Ovary (tissue), 9 donors: Measurements from ENCODE around the gene PXN. TPM values are rescaled to one million over a fixed set of nuclear protein-coding genes. Genes with fewer than 3 reads are reported as not detected.

Experiments
- DNase-seq, 5 donors: peaks; one replicate each; pipeline ENCODE4 v3.0.0-alpha.2; 2019 to 2020
- H3K27ac ChIP-seq, 2 donors: fragments of 200-600 bp; one replicate each; pipeline versions ENCODE4 v1.5.1 to v1.8.0; 2019 to 2022
- H3K27me3 ChIP-seq: fragments of 200-600 bp; one replicate; pipeline ENCODE4 v1.8.0; 2022
- H3K36me3 ChIP-seq: fragments of 200-600 bp; sonication (generic); one replicate; pipeline ENCODE4 v1.5.1; 2019
- H3K4me1 ChIP-seq: one replicate; pipeline ENCODE4 v1.8.1; 2013; ENCODE audit warnings: mild to moderate bottlenecking, moderate library complexity; ENCODE audit not compliant: insufficient read depth
- H3K4me3 ChIP-seq: fragments of 200-600 bp; sonication (generic); one replicate; pipeline ENCODE4 v1.5.1; 2017
- H3K9me3 ChIP-seq, 2 donors: fragments of 200-600 bp in 1 of 2; sonication (generic) in 1 of 2; one replicate each; pipeline versions ENCODE4 v1.5.1 to v1.8.1; 2013 to 2019; ENCODE audit warnings: mild to moderate bottlenecking in 1 of 2, moderate library complexity in 1 of 2
- CTCF ChIP-seq, 3 donors: fragments of 450-650 bp in 2 of 3; fragments of 200-600 bp in 1 of 3; IDR thresholded peaks; one replicate each; pipeline versions ENCODE4 v1.5.1 to v1.8.0; 2016 to 2022; ENCODE audit warnings: antibody characterized with exemption in 3 of 3, mild to moderate bottlenecking in 1 of 3
- EP300 ChIP-seq: sonication (generic); formaldehyde crosslinking; IDR thresholded peaks from one replicate; pipeline ENCODE4 v1.6.1; 2017; ENCODE audit warnings: antibody characterized with exemption
- POLR2A ChIP-seq: fragments of 450-650 bp; IDR thresholded peaks from one replicate; pipeline ENCODE4 v1.6.1; 2017; ENCODE audit warnings: antibody characterized with exemption, mild to moderate bottlenecking, moderate library complexity
- WGBS, 3 donors: extraction: QIAGEN DNeasy Blood & Tissue Kit in 1 of 3; methylation state at CpG; one replicate each; pipeline versions ENCODE4 v1.1.5 to v1.1.7; 2013 to 2017; 5-methylcytosine and 5-hydroxymethylcytosine counted together
- intact Hi-C, 4 donors: fragments of 100-400 bp; cut with DNase I; formaldehyde crosslinking; loops; one replicate each; pipeline versions ENCODE4 v1.11.0 to v1.15.1; 2022 to 2023
- polyA plus RNA-seq, 2 donors: library from polyadenylated mRNA; stranded (reverse); fragments of 200-250 nt in 1 of 2; fragments of 350-450 nt in 1 of 2; fragmentation: Illumina TruSeq in 1 of 2; extraction: RNeasy Lipid Tissue Mini Kit (QIAGEN cat#74804) in 1 of 2; gene quantifications; one replicate each; pipeline ENCODE4 v1.2.3, GENCODE V29; 2013 to 2014
- total RNA-seq, 7 donors: library from RNA; depleted of rRNA in 2 of 7; stranded (reverse); fragments of >200 nt in 2 of 7; fragmentation: NEBNext Ultra II Directional in 3 of 7; extraction: Animal tissue kit (Norgen Biotek cat#: 25700) in 3 of 7; gene quantifications; one replicate each; pipeline versions ENCODE4 v1.1.0 to v1.2.4, GENCODE V29; 2016 to 2023
- donor health status: DM: no; HTN: no; CAD: no; lungs with moderate emphysema.
- donor health status: DM: no; HTN: no; CAD: no.
- donor health status: Bipolar disorder and iron deficiency.
- donor health status: DM: yes; HTN: yes; CAD: no.
- donor health status: DM: no; HTN: no; CAD: no.
- donor health status: DM: yes; HTN: yes; CAD: no.

The PXN gene
- total and polyA plus RNA-seq, 9 donors: 25.0 to 78.0 (median 44.7) TPM

GRCh38 chr12:120168337-120168736 is 97.2 kb downstream of the PXN start:
- TF ChIP-seq POLR2A (no peak), CTCF (IDR thresholded peaks at IDR 0.05) (no peak), EP300 (no peak)
- WGBS, 3 donors: 91 to 97% (median 95%) methylated on average over 4 of the region's 4 CpGs
- no peaks in the 10 kb centered on the region for H3K27me3 ChIP-seq
- H3K27ac ChIP-seq: no peak overlapping the region
- H3K4me3 ChIP-seq: no peak overlapping the region
- intact Hi-C loops: no loop called here
- H3K36me3 ChIP-seq: no peaks in the 10 kb centered on the region
- no peaks in the 10 kb centered on the region for H3K4me1 ChIP-seq
- H3K9me3 ChIP-seq: no peaks in the 10 kb centered on the region
- no peak for DNase-seq

- 79 to 85% (median 81%) methylated on average over 6 of the region's 6 CpGs for WGBS, 3 donors
These were observed 97.9 kb downstream of the PXN start for GRCh38 chr12:120167529-120168095.

GRCh38 chr12:120164293-120164692 is 101.2 kb downstream of the PXN start:
- H3K27me3 ChIP-seq: no peaks in the 10 kb centered on the region
- intact Hi-C loops: no loop called here
- no peaks in the 10 kb centered on the region for H3K9me3 ChIP-seq
- 85 to 87% (median 87%) methylated on average over 11 of the region's 11 CpGs for WGBS, 3 donors
- H3K36me3 ChIP-seq: no peaks in the 10 kb centered on the region
- no peak overlapping the region for H3K27ac ChIP-seq
- TF ChIP-seq CTCF (IDR thresholded peaks at IDR 0.05): no peak
- TF ChIP-seq POLR2A: no peak
- TF ChIP-seq EP300: no peak
- DNase-seq: no peak
- H3K4me3 ChIP-seq: no peak overlapping the region
- H3K4me1 ChIP-seq: no peaks in the 10 kb centered on the region

More at GRCh38 chr12:120167529-120168095, 97.9 kb downstream of the PXN start:
- Histone ChIP-seq H3K9me3 (no peaks in the 10 kb centered on the region), H3K27me3 (no peaks in the 10 kb centered on the region), H3K4me3 (no peak overlapping the region), H3K4me1 (no peaks in the 10 kb centered on the region), H3K36me3 (no peaks in the 10 kb centered on the region), H3K27ac (no peak overlapping the region)
- intact Hi-C loops: no loop called here
- no peak for TF ChIP-seq EP300
- no peak for TF ChIP-seq CTCF (IDR thresholded peaks at IDR 0.05)
- no peak for DNase-seq

GRCh38 chr12:120162763-120163162 is 102.8 kb downstream of the PXN start:
- no peak for TF ChIP-seq EP300
- TF ChIP-seq CTCF (IDR thresholded peaks at IDR 0.05): no peak
- no peak for TF ChIP-seq POLR2A
- Histone ChIP-seq H3K27ac (no peak overlapping the region), H3K9me3 (no peaks in the 10 kb centered on the region), H3K27me3 (no peaks in the 10 kb centered on the region), H3K4me3 (no peak overlapping the region), H3K4me1 (no peaks in the 10 kb centered on the region), H3K36me3 (no peaks in the 10 kb centered on the region)
- DNase-seq: no peak
- 84 to 87% (median 85%) methylated on average over 8 of the region's 8 CpGs for WGBS, 3 donors
- intact Hi-C loops: no loop called here
